Transverse colon (tissue), 4 donors: ENCODE results near the gene RCSD1. TPM values are rescaled to one million over a fixed set of nuclear protein-coding genes. Genes with fewer than 3 reads are reported as not detected.

Source experiments
- DNase-seq: peaks from one replicate; pipeline ENCODE4 v3.0.0-alpha.2; 2019
- H3K27ac ChIP-seq, 4 donors: fragments of 200-600 bp; sonication (generic); 2 replicates each; pipeline ENCODE4 v1.5.1; 2016 to 2018; ENCODE audit warnings: inconsistent platforms in 4 of 4
- H3K27me3 ChIP-seq: fragments of 200-600 bp; sonication (generic); 2 replicates; pipeline ENCODE4 v1.5.1; 2017; ENCODE audit warnings: inconsistent platforms
- H3K36me3 ChIP-seq, 4 donors: fragments of 200-600 bp; sonication (generic); 2 replicates each; pipeline ENCODE4 v1.5.1; 2017 to 2019; ENCODE audit warnings: inconsistent platforms in 4 of 4
- H3K4me1 ChIP-seq, 4 donors: fragments of 200-600 bp; sonication (generic); 2 replicates each; pipeline ENCODE4 v1.5.1; 2017 to 2020; ENCODE audit warnings: inconsistent platforms in 4 of 4
- H3K4me3 ChIP-seq, 4 donors: fragments of 200-600 bp; sonication (generic); 1 replicate in 1 of 4; 2 replicates in 3 of 4; pipeline versions ENCODE4 v1.5.1 to v1.6.1; 2017 to 2019; ENCODE audit warnings: inconsistent platforms in 4 of 4
- H3K9me3 ChIP-seq, 2 donors: fragments of 200-600 bp; sonication (generic); 2 replicates each; pipeline ENCODE4 v1.5.1; 2017 to 2019; ENCODE audit warnings: inconsistent platforms in 2 of 2
- EP300 ChIP-seq: sonication (generic); formaldehyde crosslinking; IDR thresholded peaks from one replicate; pipeline ENCODE4 v1.6.1; 2017; ENCODE audit warnings: antibody characterized with exemption, low read depth
- POLR2A ChIP-seq: fragments of 450-650 bp; IDR thresholded peaks from one replicate; pipeline ENCODE4 v1.6.1; 2016; ENCODE audit warnings: antibody characterized with exemption, mild to moderate bottlenecking, moderate library complexity
- POLR2AphosphoS5 ChIP-seq, 3 donors: sonication (generic); formaldehyde crosslinking; IDR thresholded peaks; one replicate each; pipeline ENCODE4 v1.6.1; 2016; ENCODE audit warnings: antibody characterized with exemption in 3 of 3
- WGBS, 2 donors: methylation state at CpG; one replicate each; pipeline ENCODE4 v1.1.5; 2018; ENCODE audit warnings: low coverage in 1 of 2; 5-methylcytosine and 5-hydroxymethylcytosine counted together
- in situ Hi-C, 4 donors: fragments of 200-750 bp; cut with MboI; loops; one replicate each; pipeline versions ENCODE4 v1.15.0 to v1.15.1; 2017; ENCODE audit warnings: low sequenced_read_pairs in 3 of 4, low pct_ligation_motif_present in 1 of 4, low pct_unique_long_range_greater_than_20kb in 1 of 4
- intact Hi-C: fragments of 100-400 bp; cut with DNase I; formaldehyde crosslinking; loops from one replicate; pipeline ENCODE4 v1.15.1; 2023; ENCODE audit warnings: low total_unique reads
- total RNA-seq, 4 donors: library from RNA; depleted of rRNA; stranded (reverse); fragments of >200 nt; gene quantifications; one replicate each; pipeline ENCODE4 v1.1.0, GENCODE V29; 2016
- TF ChIP-seq, protein P1 (sequence below), 5 experiments: fragments of 200-600 bp in 3 of 5; fragments of 450-650 bp in 2 of 5; sonication (generic) in 3 of 5; IDR thresholded peaks; 1 replicate in 2 of 5; 2 replicates in 3 of 5; pipeline ENCODE4 v1.5.1; 2016 to 2017; ENCODE audit warnings: antibody characterized with exemption in 5 of 5, inconsistent platforms in 3 of 5, mild to moderate bottlenecking in 2 of 5, moderate library complexity in 1 of 5

Gene RCSD1
- total RNA-seq, 4 donors from 2014 or later = 6.0 to 29.2 (median 15.9) TPM

DNA sequence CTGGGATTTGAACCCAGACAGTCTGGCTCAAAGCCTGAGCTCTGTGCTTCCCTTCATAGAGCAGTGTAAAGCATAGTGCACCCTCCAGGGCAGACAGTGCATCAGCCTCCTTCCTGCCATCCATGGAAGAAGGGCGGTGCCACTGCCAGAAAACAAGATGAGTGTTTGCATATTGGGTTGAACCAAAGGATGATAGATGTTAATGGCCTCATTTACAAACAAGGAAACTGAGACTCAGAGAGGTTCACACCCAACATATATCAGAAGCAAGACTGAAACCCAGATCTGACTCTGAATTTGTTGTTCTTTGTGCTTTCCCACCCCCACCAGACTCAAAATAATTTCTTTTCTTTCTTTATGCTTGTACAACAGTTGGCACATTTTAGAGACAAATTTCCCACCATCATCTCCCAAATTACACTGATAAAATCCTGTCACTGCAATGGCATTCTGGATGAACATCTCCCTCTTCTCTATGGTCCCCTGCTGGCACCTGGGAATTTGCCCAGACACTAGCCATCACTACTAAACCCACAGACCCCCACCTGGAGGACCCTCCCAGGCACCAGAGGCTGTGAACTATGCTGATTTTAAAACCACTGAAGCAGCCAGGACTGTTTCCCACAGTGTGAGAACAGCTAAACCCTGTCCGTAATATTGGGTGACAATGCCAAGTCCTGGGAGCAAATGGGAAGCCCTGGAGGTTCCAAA is 46.3 kb downstream of the RCSD1 start:
- no peaks in the 10 kb centered on the region for H3K36me3 ChIP-seq
- TF ChIP-seq POLR2A = no peak
- TF ChIP-seq, protein P1, sequence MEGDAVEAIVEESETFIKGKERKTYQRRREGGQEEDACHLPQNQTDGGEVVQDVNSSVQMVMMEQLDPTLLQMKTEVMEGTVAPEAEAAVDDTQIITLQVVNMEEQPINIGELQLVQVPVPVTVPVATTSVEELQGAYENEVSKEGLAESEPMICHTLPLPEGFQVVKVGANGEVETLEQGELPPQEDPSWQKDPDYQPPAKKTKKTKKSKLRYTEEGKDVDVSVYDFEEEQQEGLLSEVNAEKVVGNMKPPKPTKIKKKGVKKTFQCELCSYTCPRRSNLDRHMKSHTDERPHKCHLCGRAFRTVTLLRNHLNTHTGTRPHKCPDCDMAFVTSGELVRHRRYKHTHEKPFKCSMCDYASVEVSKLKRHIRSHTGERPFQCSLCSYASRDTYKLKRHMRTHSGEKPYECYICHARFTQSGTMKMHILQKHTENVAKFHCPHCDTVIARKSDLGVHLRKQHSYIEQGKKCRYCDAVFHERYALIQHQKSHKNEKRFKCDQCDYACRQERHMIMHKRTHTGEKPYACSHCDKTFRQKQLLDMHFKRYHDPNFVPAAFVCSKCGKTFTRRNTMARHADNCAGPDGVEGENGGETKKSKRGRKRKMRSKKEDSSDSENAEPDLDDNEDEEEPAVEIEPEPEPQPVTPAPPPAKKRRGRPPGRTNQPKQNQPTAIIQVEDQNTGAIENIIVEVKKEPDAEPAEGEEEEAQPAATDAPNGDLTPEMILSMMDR (IDR thresholded peaks at IDR 0.05) = no peak
- no peak for TF ChIP-seq POLR2AphosphoS5 (IDR thresholded peaks at IDR 0.05)
- no peak for TF ChIP-seq EP300
- DNase-seq = no peak
- in situ Hi-C loops = no loop called here
- peaks cover 0 to 21% (median 2%) of the 10 kb centered on the region in 4 donors for H3K4me1 ChIP-seq
- intact Hi-C loops = no loop called here
- WGBS, 2 donors = 80% methylated on average over 2 of the region's 2 CpGs; no CpG with 5 or more reads in 1 of the 2 donors
- H3K9me3 ChIP-seq = no peaks in the 10 kb centered on the region
- no peak overlapping the region for H3K27ac ChIP-seq
- no peak overlapping the region for H3K4me3 ChIP-seq
- no peaks in the 10 kb centered on the region for H3K27me3 ChIP-seq

GRCh38 chr1:167676916-167677848 is 47.1 kb downstream of the RCSD1 start:
- intact Hi-C loops = no loop called here
- no peak for TF ChIP-seq EP300
- TF ChIP-seq, protein P1 (IDR thresholded peaks at IDR 0.05) = no peak
- TF ChIP-seq POLR2AphosphoS5 (IDR thresholded peaks at IDR 0.05) = no peak
- TF ChIP-seq POLR2A = no peak
- 81 to 86% methylated on average over 5 to 7 of the region's 7 CpGs for whole genome bisulfite sequencing, 2 donors
- H3K27me3 ChIP-seq = no peaks in the 10 kb centered on the region
- H3K4me3 ChIP-seq = no peak overlapping the region
- in situ Hi-C loops = no loop called here
- no peak overlapping the region for H3K27ac ChIP-seq
- H3K4me1 ChIP-seq = peaks cover 0 to 25% (median 2%) of the 10 kb centered on the region in 4 donors
- no peaks in the 10 kb centered on the region for H3K9me3 ChIP-seq
- no peaks in the 10 kb centered on the region for H3K36me3 ChIP-seq
- DNase-seq = no peak

DNA sequence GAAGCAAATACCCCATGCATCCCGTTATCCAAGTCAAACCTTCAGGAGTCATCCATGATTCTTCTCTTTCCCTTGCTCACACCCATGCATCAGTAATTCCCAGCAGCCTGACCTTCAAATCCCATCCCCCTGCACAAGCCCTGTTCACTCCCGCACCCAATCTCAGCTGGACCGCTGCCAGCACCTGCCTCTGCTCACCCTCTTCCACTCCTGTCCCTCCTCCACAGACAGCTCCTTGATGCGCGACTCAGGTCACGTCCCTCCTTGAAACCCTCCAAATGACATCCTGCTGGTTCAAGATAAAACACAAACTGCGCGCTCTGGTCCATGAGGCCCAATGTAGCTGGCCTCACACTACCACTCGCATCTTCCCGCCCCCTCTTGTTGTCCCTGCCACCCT is 48.4 kb downstream of the RCSD1 start:
- no peaks in the 10 kb centered on the region for H3K36me3 ChIP-seq
- H3K9me3 ChIP-seq = no peaks in the 10 kb centered on the region
- WGBS, 2 donors = 97 to 98% methylated on average over 10 of the region's 10 CpGs
- in situ Hi-C loops (no loop called here), intact Hi-C loops (no loop called here)
- DNase-seq = no peak
- TF ChIP-seq, protein P1 (IDR thresholded peaks at IDR 0.05) = no peak
- peaks cover 0 to 27% (median 6%) of the 10 kb centered on the region in 4 donors for H3K4me1 ChIP-seq
- no peak overlapping the region for H3K4me3 ChIP-seq
- H3K27me3 ChIP-seq = no peaks in the 10 kb centered on the region
- H3K27ac ChIP-seq = no peak overlapping the region

GRCh38 chr1:167678838-167679237 is 48.8 kb downstream of the RCSD1 start:
- H3K27ac ChIP-seq = no peak overlapping the region
- H3K4me3 ChIP-seq = no peak overlapping the region
- no peaks in the 10 kb centered on the region for H3K9me3 ChIP-seq
- no peaks in the 10 kb centered on the region for H3K27me3 ChIP-seq
- peaks cover 0 to 31% (median 9%) of the 10 kb centered on the region in 4 donors for H3K4me1 ChIP-seq
- H3K36me3 ChIP-seq = no peaks in the 10 kb centered on the region
- no peak for TF ChIP-seq EP300
- no peak for TF ChIP-seq POLR2AphosphoS5 (IDR thresholded peaks at IDR 0.05)
- no peak for TF ChIP-seq POLR2A
- TF ChIP-seq, protein P1 (IDR thresholded peaks at IDR 0.05) = no peak
- WGBS, 2 donors = 96 to 100% methylated on average over 3 of the region's 3 CpGs
- intact Hi-C loops = no loop called here
- in situ Hi-C loops = no loop called here
- no peak for DNase-seq
